Activated CD8-positive, alpha-beta memory T cell treated with anti-CD3 and anti-CD28 coated beads for 4 hours (primary cell): ENCODE results near the gene LINGO3.
"Not testable (repeated sequence)": the region's sequence is repeated elsewhere in the genome, so short reads cannot be mapped to it uniquely, and the experiment has no call there.

Experiments
- DNase-seq, 2 donors: peaks; one replicate each; pipeline ENCODE4 v3.0.0-alpha.2; 2020; ENCODE audit warnings: low read depth in 2 of 2

Gene LINGO3, protein sequence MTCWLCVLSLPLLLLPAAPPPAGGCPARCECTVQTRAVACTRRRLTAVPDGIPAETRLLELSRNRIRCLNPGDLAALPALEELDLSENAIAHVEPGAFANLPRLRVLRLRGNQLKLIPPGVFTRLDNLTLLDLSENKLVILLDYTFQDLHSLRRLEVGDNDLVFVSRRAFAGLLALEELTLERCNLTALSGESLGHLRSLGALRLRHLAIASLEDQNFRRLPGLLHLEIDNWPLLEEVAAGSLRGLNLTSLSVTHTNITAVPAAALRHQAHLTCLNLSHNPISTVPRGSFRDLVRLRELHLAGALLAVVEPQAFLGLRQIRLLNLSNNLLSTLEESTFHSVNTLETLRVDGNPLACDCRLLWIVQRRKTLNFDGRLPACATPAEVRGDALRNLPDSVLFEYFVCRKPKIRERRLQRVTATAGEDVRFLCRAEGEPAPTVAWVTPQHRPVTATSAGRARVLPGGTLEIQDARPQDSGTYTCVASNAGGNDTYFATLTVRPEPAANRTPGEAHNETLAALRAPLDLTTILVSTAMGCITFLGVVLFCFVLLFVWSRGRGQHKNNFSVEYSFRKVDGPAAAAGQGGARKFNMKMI

DNA sequence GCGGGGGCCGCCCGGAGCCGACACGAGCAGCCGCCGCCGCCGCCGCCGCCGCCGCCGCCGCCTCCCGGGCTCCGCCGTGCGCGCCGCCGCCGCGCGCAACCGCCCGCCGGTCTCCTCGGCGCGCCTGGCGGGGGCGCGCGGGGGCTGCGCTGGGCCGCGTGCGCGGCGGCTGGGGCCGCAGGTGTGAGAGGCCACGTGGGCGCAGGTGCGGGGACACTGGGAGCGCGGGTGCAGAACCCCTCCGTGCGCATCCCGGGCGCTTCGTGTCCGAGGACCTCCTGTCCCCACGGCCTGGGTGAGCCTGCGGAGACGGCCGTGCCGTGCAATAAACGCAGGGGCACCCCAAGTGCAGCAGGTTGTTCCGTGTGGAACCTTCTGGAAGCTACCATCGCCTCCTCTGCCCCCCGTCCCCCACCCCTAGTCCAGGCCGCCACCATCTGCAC lies at the start of gene LINGO3:
Gene LINGO3, minus strand, starts transcription at position 41 of the 443 bp plus-strand sequence. CDS start 16,378 bp downstream, outside the sequence.
- no peak for DNase-seq

DNA sequence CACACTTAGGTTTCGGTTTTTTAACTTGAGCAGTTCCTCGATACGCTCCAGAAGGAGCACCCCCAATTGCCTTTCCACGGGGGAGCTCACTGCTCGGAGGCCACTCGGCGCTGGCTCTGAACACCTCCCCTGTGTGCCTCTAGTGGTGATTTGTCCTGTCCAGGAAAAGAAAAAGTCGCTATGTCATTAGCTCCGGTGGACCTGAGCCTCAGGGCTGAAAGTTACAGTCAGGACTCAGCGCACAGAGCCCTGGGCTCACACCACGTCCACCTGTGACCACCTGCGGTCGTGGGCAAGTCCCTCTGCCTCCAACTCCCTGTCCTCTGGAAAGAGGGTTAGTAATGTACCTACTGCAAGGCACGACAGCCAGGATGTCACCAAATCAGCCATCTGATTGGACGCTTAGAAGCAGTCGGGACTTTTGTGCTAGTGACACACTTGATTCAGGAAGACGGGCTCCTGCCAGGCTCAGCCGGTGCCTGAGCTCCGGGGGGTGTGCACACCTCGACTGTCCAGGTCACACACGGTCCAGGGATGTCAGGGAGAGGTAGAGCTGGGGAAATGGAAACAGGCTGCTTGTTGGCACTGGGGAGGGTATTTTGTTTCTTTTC lies 48.2 kb upstream of the LINGO3 start:
- no peak for DNase-seq

DNA sequence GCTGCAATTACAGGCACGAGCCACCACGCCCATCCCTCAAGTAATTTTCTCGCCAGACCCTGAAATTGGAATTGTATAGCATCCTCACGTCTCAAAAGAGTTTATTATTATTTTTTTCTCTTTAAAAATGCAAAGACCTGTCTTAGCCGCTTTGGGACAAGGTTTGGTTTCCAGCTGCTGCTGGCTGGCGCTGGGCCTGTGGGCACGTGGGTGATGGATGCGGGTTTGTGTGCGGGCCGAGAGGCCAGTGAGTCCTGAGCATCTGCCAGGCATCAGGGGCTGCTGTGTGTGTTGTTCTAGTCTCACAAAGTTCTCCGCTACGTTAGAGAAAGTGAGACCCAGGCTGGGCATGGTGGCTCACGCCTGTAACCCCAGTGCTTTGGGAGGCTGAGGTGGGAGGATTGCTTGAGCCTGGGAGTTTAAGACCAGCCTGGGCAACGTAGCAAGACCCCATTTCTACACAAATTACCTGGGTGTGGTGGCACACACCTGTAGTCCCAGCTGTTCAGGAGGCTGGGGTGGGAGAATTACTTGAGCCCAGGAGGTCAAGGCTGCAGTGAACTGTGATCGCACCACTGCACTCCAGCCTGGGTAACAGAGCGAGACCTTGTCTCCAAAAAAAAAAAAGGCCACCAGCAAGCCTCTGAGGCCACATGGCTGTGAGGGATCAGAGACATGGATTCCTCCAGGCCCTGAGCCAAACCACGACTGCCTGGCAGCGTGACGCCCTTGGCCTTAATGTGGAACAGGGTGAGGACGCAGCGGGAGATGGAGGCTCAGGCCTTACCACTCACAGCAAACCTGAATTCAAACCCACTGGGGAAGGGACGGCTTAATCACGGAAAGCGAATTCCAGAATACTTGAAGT lies 47.4 kb upstream of the LINGO3 start:
- no peak for DNase-seq

DNA sequence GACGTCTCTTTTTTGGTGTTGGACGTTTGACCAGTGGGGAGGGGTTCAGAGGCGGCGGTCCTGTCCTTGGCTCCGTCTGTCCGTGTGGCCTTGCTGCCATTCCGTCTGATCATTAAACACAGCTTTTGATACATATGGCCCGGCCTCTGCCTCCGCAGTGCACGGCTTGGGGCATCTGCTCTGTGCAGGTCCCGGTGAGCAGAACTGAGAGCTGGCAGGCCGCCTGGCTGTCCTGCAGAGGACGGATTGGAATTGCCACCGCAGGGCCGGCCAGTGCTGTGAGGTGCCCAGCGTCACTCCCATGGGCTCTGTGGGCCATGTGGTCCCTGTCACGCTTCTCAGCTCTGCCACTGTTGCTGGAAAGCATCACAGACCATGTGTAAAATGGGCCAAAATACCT lies 46.7 kb upstream of the LINGO3 start:
- DNase-seq: no peak

DNA sequence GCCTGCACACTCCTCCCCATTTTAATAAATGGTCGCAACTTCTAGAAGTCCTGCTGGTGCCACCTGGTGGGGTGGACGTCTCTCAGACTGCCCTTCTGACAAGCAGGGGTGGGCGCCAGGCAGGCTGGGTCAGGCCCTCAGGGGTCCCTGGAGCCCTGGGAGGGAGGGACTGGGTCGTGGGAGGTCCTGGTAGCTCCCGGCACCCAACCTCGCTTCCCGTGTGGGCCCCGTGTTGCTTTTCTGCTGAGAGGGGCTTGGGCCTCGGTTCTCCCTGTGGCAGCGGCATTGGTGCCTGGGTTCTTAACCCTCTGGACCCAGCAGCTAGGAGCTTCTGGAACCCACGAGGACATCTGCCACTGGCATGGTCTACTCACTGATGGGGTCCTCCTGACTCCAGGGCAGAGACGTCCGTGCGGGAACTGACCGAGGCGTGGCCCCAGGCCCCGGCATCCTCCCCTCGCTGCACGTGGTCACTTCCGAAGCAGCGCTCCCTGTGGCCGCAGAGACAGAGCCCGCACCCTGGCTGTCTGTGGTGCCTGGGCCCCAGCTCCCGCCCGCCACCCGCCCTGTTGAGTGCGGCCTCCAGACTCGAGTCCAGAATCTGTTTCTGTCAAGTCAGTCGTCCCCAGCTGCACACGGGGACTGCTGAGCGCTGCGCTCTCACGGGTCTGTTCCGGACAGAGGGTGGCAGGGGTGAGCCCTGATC lies 46.1 kb upstream of the LINGO3 start:
- DNase-seq: no peak

DNA sequence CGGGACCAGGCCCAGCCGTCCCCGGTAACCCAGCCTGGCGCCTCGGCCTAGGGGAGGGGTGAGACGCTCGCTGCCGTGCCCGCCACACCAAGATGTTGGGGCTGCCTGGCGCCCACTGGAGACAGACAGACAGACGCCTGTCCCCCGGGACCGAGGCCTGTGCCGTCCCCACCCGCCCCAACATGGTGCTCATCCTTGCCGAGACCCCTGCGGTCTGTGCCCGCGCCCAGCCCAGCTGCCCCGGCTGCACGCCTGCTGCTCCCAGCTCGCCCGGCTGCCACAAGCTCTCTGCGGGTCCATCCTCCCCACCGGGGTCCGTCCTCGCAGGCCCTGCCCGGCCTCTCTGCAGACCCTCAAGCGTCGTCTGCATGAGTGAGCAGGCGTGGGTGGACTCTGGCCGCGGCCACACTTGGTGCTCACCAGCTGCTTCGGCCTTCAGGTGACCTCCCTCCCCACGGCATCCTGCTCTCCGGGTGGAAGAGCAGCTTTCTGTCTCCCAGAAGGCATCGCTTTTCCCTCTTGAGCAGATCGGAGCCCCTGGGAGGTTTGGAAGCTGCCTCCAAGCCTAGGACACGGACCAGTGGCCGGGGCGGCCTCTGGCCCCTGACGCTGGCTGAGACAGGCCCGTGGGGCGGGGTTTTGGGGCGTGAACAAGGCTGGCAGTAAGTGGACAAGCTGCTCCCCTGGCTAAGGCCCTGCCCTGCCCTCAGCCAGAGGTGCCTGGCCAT lies 45.4 kb upstream of the LINGO3 start:
- no peak for DNase-seq

DNA sequence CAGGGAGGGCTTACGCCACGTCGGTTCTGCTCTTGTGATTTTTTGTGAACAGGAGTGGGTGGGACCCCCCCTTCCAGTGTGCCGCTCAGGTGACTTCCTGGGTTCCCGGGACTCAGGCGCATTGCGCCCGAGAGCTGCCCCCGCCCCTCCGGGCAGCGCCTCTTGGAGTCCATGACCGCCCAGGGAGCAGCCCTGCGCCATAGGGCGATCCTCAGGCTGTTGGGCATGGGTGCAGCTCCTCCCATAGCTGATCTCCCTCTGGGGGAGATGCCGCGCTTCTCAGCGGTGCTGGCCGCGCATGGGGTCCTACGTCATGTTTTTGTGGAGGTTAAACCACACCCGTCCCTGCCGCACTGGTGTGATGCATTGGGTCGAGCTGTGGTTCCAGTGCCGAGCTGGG lies 44.2 kb upstream of the LINGO3 start:
- DNase-seq: no peak

DNA sequence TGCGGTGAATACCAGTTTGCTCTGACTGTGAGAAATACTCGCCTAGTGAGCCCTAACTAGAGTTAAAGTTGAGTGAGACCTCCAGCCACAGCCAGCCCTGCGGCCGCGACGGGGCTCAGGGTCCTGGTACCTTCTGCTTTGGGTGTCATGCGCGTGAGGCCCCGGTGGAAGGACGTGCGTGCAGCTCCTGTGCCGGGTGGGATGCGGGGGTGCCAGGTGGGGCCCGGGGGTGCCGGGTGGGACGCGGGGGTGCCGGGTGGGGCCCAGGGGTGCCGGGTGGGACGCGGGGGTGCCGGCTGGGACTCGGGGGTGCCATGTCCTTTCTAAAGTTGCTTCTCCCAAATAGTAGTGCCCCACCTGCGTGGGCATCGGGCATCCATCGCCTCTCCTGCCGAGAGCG lies 43.6 kb upstream of the LINGO3 start:
- DNase-seq: no peak

DNA sequence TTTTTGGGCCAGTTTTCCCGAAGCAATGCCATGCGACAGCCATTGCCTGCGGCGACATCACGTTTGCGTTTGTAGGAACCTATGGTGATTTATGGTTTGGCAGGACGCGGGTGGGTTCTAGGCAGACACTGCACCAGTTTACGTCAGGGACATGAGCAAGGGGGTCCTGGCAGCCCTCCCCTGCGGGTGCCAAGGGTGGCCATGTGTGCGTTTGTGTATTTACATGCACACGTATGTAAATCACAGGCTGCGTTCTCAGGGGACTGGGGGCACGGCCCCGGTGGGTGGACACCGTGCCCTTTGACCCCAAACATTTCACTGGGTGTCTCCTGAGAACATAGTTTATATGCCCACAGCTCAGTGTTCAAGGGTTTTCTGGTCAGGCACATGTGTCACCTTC lies 42.7 kb upstream of the LINGO3 start:
- no peak for DNase-seq

DNA sequence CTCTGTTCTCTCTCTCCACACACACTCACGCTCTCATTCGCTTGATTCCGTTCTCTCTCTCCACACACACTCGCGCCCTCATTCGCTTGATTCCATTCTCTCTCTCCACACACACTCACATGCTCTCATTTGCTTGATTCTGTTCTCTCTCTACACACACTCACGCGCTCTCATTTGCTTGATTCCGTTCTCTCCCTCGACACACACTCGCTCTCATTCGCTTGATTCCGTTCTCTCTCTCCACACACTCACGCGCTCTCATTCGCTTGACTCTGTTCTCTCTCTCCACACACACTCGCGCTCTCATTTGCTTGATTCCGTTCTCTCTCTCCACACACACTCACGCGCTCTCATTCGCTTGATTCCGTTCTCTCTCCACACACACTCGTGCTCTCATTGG lies 41.9 kb upstream of the LINGO3 start:
- DNase-seq: not testable (repeated sequence)

DNA sequence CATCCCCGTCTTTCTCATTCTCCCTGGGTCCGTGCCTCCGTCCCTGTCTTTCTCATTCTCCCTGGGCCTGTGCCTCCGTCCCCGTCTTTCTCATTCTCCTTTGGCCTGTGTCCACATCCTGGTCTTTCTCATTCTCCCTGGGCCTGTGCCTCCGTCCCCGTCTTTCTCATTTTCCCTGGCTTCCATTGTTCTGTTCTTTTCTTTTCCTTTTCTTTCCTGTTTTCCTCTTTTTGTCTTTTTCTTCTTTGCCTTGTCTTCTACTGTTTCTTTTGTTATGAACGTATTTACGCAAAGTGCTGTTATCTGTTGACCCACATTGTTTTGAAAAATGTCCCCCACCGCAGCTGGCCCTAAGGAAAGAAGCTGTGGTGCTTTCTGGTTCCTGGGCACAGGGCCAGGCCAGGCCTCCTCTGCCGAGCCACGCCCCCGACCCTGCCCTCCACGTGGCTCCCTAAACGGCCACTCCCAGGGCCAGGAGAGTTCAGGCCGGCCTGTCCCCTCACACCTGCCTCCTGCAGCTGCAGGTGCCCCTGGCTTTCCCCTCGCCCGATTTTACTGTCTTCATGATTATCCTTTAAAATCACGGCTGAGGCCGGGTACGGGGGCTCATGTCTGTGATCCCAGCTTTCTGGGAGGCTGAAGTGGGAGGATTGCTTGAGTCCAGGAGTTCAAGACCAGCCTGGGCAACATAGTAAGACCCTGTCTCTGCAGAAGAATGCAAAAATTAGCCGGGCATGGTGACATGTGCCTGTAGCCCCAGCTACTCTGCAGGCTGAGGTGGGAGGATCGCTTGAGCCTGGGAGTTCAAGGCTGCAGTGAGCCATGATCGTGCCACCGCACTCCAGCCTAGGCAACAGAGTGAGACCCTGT lies 38.1 kb upstream of the LINGO3 start:
- DNase-seq: no peak

DNA sequence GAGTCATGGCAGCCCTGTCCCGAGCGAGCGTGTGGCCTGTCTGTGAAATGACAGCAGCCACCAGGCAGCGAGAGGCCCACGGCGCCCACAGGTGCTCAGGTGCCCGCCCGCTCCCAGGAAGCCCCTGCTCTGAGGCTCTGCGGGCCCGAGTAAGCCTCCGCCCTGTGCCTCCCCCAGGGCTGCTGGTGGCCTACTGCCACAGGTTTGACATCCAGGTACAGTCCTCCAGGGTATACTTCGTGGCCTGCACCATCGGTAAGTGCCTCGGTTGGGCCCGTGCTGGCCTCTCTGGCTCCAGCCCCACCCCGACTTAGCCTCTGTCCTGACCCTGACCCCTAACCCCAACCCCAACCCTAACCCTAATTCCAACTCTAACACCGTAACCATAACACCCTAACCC lies 37.1 kb upstream of the LINGO3 start:
- no peak for DNase-seq

DNA sequence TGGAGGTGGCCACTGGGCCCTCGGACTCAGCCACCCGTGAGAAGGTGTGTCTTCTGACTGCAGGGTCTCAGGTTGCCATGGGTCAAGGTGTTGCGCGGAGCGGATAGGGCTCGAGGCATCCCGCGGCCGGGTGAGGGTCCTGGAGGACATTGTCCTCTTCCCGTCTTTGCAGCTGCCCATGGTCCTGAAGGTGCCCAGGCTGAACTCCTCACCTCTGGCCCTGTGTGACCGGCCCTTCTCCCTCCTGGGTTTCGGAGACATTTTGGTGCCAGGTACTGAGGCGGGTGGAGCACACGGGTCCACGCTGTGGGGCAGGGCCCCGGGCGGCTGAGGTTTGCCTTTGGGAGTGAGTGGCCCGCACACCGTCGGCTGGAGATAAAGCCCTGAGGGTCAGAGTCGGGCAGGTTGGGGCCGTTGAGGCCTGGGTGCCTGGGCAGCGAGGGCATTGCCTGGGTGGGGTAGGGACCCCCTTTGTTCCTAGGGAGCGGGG lies 36.5 kb upstream of the LINGO3 start:
- DNase-seq: no peak

DNA sequence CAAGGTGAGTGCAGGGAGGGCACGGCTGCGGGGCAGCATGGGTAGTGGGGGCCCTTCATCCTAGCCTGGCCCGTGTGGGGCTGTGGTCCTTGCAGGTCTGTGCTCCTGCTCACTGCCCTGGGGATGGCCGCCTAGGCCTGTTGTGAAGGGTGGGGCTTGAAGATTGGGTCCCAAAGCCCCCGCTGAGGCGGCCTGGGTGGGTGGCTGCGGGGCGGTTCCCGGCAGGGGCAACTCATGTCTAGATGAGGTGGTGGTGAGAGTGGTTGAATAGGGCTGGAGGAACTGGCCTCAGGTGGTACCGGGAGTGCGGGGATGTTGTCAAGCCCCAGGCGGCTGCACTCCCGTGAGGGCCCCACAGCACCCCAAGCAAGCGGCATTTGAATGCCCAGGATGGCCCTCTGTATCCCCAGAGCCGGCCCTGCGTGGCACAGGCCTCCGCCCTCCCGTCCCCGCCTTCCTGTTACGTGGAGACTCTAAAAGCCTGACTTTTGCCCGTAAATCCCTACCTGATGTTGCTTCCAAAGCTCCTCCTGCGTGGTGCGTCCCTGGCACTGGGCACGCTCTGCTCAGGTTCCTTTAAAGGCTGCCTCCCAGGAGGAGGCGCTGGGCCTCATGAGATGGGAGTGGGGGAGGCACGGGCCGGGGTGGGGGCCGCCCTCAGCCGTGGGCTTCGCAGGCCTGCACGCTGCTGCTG lies 35.5 kb upstream of the LINGO3 start:
- DNase-seq: no peak

DNA sequence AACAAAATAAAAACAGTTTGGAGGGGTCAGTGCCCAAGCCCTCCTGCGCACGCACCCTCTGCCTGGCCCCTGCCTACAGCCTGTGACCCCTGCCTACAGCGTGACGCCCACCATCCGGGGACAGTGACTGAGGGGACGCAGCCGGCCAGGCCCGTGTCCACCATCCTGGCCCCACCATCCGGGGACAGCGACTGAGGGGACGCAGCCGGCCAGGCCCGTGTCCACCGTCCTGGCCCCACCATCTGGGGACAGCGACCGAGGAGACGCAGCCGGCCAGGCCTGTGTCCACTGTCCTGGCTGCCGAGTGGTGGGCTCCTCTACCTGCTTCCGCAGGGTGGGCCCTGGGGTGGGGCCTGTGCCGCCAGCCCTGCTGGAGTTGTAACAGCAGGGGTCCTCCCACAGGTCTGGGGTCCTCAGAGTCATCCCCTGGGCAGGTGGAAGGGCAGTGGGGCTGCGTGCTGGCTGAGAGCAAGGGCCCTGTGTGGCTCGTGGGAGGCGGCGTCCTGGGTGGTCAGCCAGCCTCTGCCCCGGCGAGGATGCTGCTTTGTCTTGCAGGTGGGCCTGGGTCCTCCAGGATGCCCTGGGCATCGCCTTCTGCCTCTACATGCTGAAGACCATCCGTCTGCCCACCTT lies 34.8 kb upstream of the LINGO3 start:
- DNase-seq: no peak

DNA sequence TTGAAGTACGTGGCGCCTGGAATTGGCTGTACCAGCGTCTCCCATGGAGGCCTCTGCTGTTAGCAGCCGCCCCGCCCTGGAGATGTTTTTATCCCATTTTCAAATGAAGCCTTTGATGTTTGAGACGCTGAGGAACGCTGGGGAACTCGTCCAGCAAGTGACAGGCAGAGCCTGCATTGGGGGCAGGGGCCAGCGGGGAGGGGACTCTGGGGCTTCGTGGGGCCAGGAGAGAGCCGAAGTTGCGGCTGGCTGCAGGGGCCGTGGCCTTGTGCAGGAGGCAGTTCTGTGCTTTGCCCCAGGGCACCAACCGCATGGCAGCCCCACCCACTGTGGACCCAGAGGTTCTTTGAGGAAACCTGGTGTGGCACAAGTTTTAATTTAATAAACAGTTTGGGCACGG lies 34.0 kb upstream of the LINGO3 start:
- no peak for DNase-seq

DNA sequence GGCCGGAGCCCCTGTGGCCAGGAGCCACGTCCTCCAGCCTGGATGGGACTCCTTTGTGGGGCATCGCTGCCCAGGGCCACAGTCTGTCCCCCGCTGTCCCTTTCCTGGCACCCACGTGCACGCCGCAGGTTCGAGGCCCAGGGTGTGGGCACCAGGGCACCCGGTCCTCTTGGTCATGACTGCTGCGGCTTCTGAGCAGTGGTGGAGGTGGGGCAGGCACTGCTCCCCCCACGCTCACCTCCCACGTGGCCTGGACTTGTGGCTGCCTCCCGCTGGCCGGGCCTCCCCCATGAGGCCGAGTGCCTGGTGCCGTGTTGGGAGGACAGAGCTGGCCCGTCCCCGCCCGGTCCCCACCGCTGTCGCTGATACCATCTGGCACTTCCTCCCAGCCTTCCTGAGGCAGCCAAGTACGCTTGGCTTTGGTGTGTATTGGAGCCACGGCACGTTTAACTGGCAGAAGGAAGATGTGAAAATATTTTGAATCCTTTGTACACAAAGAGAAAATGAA lies 33.3 kb upstream of the LINGO3 start:
- no peak for DNase-seq

DNA sequence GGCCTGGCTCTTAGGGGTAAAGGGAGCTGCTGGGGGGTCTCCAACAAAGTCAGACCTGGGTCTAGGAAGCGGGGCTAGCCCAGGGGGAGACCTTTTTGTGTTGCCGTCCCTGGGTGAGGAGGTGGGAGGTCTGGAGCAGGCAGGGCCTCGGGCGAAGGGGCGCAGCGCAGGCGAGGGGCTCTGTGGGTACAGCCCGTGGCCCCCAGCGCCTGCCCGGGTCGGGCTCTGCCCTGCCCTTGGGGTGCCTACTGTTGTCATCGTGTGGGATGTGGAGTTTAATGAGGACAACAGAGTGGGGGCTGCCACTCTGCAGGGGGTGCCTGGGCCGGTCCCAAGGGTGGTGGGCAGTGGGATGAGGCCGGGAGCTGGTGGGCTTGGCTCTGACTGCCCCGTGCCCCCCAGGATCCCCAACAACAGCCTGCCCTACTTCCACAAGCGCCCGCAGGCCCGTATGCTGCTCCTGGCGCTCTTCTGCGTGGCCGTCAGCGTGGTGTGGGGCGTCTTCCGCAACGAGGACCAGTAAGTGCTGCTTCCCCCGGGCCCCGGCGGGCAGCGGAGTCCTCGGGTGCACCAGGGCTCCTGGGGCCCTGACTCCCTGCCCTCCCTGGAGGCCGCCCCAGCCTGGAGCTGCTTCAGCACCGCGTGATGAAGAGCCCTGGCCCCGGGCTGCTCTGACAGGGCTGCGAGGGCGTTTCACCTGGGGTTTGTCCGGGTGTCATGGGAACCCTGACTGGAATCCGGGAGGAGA lies 32.7 kb upstream of the LINGO3 start:
- no peak for DNase-seq
